HEK293 (cell line): ENCODE measurements around the gene TRAPPC2L.

Experiments used
- CTCF ChIA-PET: fragments of 350-600 bp; formaldehyde crosslinking; extraction: SDS; loops from one replicate; lab custom pipeline; 2021; ENCODE audit warnings: antibody characterized with exemption; lab: Yijun Ruan, JAX
- POLR2A ChIA-PET: fragments of 300-600 bp; formaldehyde crosslinking; extraction: SDS; loops from one replicate; lab custom pipeline; 2020; ENCODE audit warnings: antibody characterized with exemption, inconsistent platforms; lab: Yijun Ruan, JAX
- H3K27ac ChIP-seq: fragments of 200-500 bp; sonication (Bioruptor generic); 2 replicates; pipeline ENCODE4 v1.5.1; 2014; ENCODE audit warnings: low read depth, low read length, control low read depth, inconsistent platforms; ENCODE audit errors: extremely low read depth
- H3K36me3 ChIP-seq, 2 experiments: fragments of 200-500 bp in 1 of 2; sonication (Bioruptor generic) in 1 of 2; 1 replicate in 1 of 2; 2 replicates in 1 of 2; pipeline ENCODE4 v1.5.1; 2014 to 2017; ENCODE audit warnings: inconsistent platforms in 2 of 2, low read length in 2 of 2; ENCODE audit not compliant: control insufficient read depth in 2 of 2, insufficient read depth in 1 of 2
- H3K4me1 ChIP-seq: fragments of 200-500 bp; sonication (Bioruptor generic); 2 replicates; pipeline ENCODE4 v1.5.1; 2014; ENCODE audit warnings: mild to moderate bottlenecking, low read length, inconsistent platforms; ENCODE audit not compliant: control insufficient read depth, insufficient read depth
- H3K4me3 ChIP-seq: 2 replicates; pipeline ENCODE4 v1.5.1; 2011; ENCODE audit warnings: low read depth, mild to moderate bottlenecking, control low read depth, low read length, moderate library complexity
- H3K9me3 ChIP-seq: fragments of 200-500 bp; sonication (Bioruptor generic); 2 replicates; pipeline ENCODE4 v1.5.1; 2014; ENCODE audit warnings: low read depth, low read length, inconsistent platforms; ENCODE audit not compliant: control insufficient read depth, insufficient read depth
- BCL11B ChIP-seq: fragments of 450-650 bp; formaldehyde crosslinking; IDR thresholded peaks from 2 replicates; pipeline ENCODE4 v1.5.1; 2016; ENCODE audit warnings: low read depth, missing biosample characterization, missing genetic modification characterization
- CTCF ChIP-seq: fragments of 450-650 bp; formaldehyde crosslinking; IDR thresholded peaks from 2 replicates; pipeline ENCODE4 v1.5.1; 2016; ENCODE audit warnings: missing biosample characterization, missing genetic modification characterization
- EGR2 ChIP-seq: fragments of 450-650 bp; formaldehyde crosslinking; IDR thresholded peaks from 2 replicates; pipeline ENCODE4 v1.5.1; 2016; ENCODE audit warnings: low read depth, missing biosample characterization, missing genetic modification characterization
- PBX3 ChIP-seq: sonication (generic); formaldehyde crosslinking; IDR thresholded peaks from 2 replicates; pipeline ENCODE4 v1.8.1; 2022; ENCODE audit warnings: mild to moderate bottlenecking, moderate library complexity, missing genetic modification reagents
- PRDM1 ChIP-seq: fragments of 450-650 bp; formaldehyde crosslinking; IDR thresholded peaks from 2 replicates; pipeline ENCODE4; 2016; ENCODE audit warnings: missing biosample characterization, missing genetic modification characterization
- SCRT1 ChIP-seq: fragments of 450-650 bp; formaldehyde crosslinking; IDR thresholded peaks from 2 replicates; pipeline ENCODE4 v1.5.1; 2016; ENCODE audit warnings: missing biosample characterization, missing genetic modification characterization, borderline replicate concordance
- SCRT2 ChIP-seq: fragments of 450-650 bp; formaldehyde crosslinking; IDR thresholded peaks from 2 replicates; pipeline ENCODE4 v1.5.1; 2016; ENCODE audit warnings: missing biosample characterization, missing genetic modification characterization
- ZBTB10 ChIP-seq: fragments of 450-650 bp; formaldehyde crosslinking; IDR thresholded peaks from 2 replicates; pipeline ENCODE4 v1.5.1; 2016; ENCODE audit warnings: missing biosample characterization, missing genetic modification characterization
- ZFP3 ChIP-seq: fragments of 450-650 bp; formaldehyde crosslinking; IDR thresholded peaks from 2 replicates; pipeline ENCODE4 v1.5.1; 2016; ENCODE audit warnings: low read depth, missing biosample characterization, missing genetic modification characterization
- ZNF148 ChIP-seq: fragments of 450-650 bp; formaldehyde crosslinking; IDR thresholded peaks from 2 replicates; pipeline ENCODE4 v1.5.0; 2017; ENCODE audit warnings: missing biosample characterization, missing genetic modification characterization, borderline replicate concordance
- ZNF174 ChIP-seq: fragments of 450-650 bp; formaldehyde crosslinking; IDR thresholded peaks from 2 replicates; pipeline ENCODE4 v1.5.0; 2017; ENCODE audit warnings: missing biosample characterization, mild to moderate bottlenecking, missing genetic modification characterization
- ZNF24 ChIP-seq: fragments of 450-650 bp; formaldehyde crosslinking; IDR thresholded peaks from 2 replicates; pipeline ENCODE4 v1.5.1; 2016; ENCODE audit warnings: missing biosample characterization, missing genetic modification characterization
- ZNF37A ChIP-seq: fragments of 450-650 bp; IDR thresholded peaks from 2 replicates; pipeline ENCODE4 v1.5.1; 2018; ENCODE audit warnings: missing biosample characterization, missing genetic modification characterization
- ZNF398 ChIP-seq: fragments of 450-650 bp; formaldehyde crosslinking; IDR thresholded peaks from 2 replicates; pipeline ENCODE4 v1.5.1; 2017; ENCODE audit warnings: missing biosample characterization, missing genetic modification characterization
- ZNF433 ChIP-seq: fragments of 450-650 bp; formaldehyde crosslinking; IDR thresholded peaks from 2 replicates; pipeline ENCODE4 v1.5.1; 2016; ENCODE audit warnings: missing biosample characterization, missing genetic modification characterization, low read depth
- ZNF549 ChIP-seq: fragments of 450-650 bp; IDR thresholded peaks from 2 replicates; pipeline ENCODE4 v1.5.1; 2018; ENCODE audit warnings: missing biosample characterization, missing genetic modification characterization, mild to moderate bottlenecking, inconsistent platforms, moderate library complexity
- ZNF561 ChIP-seq: fragments of 450-650 bp; IDR thresholded peaks from 2 replicates; pipeline ENCODE4 v1.5.1; 2018; ENCODE audit warnings: missing biosample characterization, missing genetic modification characterization, borderline replicate concordance
- ZNF654 ChIP-seq: fragments of 450-650 bp; formaldehyde crosslinking; IDR thresholded peaks from 2 replicates; pipeline ENCODE4 v1.5.1; 2016; ENCODE audit warnings: low read depth, missing biosample characterization, missing genetic modification characterization
- ZNF76 ChIP-seq: fragments of 450-650 bp; formaldehyde crosslinking; IDR thresholded peaks from 2 replicates; pipeline ENCODE4; 2016; ENCODE audit warnings: low read depth, missing biosample characterization, missing genetic modification characterization, borderline replicate concordance
- ZSCAN30 ChIP-seq: fragments of 450-650 bp; IDR thresholded peaks from 2 replicates; pipeline ENCODE4 v1.5.1; 2018; ENCODE audit warnings: missing biosample characterization, mild to moderate bottlenecking, missing genetic modification characterization, moderate library complexity

TRAPPC2L gene

GRCh38 chr16:88901718-88902337 is 44.9 kb downstream of the TRAPPC2L start:
- H3K36me3 ChIP-seq = no peaks in the 10 kb centered on the region
- TF ChIP-seq ZNF654 (tag by site-specific recombination) (no peak), ZNF398 (tag by site-specific recombination) (no peak), ZNF174 (tag by site-specific recombination) (no peak), ZNF561 (tag by site-specific recombination) (no peak), ZNF76 (tag by site-specific recombination) (no peak), PRDM1 (no peak), ZBTB10 (tag by site-specific recombination) (no peak), ZNF549 (no peak), CTCF (tag by site-specific recombination) (no peak), ZSCAN30 (tag by site-specific recombination) (no peak), PBX3 (CRISPR knock-in tag) (no peak), ZNF433 (no peak), ZFP3 (tag by site-specific recombination) (no peak), BCL11B (no peak), ZNF37A (tag by site-specific recombination) (no peak), ZNF24 (no peak)
- H3K9me3 ChIP-seq = no peaks in the 10 kb centered on the region
- H3K4me3 ChIP-seq = no peak overlapping the region
- no peaks in the 10 kb centered on the region for H3K4me1 ChIP-seq
- CTCF ChIA-PET = interaction anchor here (0.6 kb wide), 1 partner anchor 39 kb away, joined by 3 read pairs; no protein-coding TSS in a partner anchor
- POLR2A ChIA-PET = no interaction called here
- H3K27ac ChIP-seq = no peak overlapping the region

- TF ChIP-seq ZNF148 (tag by site-specific recombination) (no peak), SCRT1 (tag by site-specific recombination) (peak; percentile 56; the same call in 1 of the 2 replicates), EGR2 (tag by site-specific recombination) (peak; percentile 28; the same call in 1 of the 2 replicates), SCRT2 (tag by site-specific recombination) (peak; percentile 62; the same call in 1 of the 2 replicates)
- H3K9me3 ChIP-seq = no peaks in the 10 kb centered on the region
- no peak overlapping the region for H3K4me3 ChIP-seq
- POLR2A ChIA-PET = no interaction called here
- no peaks in the 10 kb centered on the region for H3K4me1 ChIP-seq
- no peak overlapping the region for H3K27ac ChIP-seq
- CTCF ChIA-PET = no interaction called here
- no peaks in the 10 kb centered on the region for H3K36me3 ChIP-seq
Measured at GRCh38 chr16:88902744-88903143, 45.8 kb downstream of the TRAPPC2L start.
